ENCODE results near the gene C1QL3. TPM values are rescaled to one million over a fixed set of nuclear protein-coding genes. Genes with fewer than 3 reads are reported as not detected.

Gene C1QL3
- total RNA-seq, 1 donor from 2014 or later: not detected

GRCh38 chr10:16477757-16478156 lies 43.9 kb downstream of the C1QL3 start:
- DNase-seq (ENCODE audit: low read depth): no peak
- FAIRE-seq: no peak

DNA sequence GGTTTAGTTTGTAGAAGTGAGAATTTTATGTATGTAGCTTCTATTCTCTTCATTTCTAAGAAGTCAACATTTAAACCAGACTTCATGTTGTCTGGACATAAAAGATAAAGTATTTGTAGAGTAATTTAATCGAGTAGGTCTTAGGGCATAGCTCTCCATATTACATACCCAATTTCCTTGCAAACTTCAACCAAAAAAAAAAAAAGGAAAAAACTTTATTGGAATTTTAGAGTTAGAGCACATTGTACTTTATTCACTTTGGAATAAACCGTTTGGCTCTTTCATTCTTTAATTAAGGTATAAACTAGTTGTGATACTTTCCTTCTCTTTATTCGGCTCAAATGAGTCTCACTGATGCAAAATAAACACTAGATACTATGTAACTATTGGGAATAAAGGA lies 48.9 kb downstream of the C1QL3 start:
- TF ChIP-seq CTCF (IDR thresholded peaks at IDR 0.05; ENCODE audit: insufficient read depth, low read length, severe bottlenecking): no peak
- FAIRE-seq: no peak
- Histone ChIP-seq H3K4me3 (ENCODE audit: low read depth, low read length) (no peak overlapping the region), H3K36me3 (ENCODE audit: control insufficient read depth, insufficient read depth, low read length) (no peaks in the 10 kb centered on the region), H3K27me3 (ENCODE audit: control insufficient read depth, insufficient read depth, low read length) (no peaks in the 10 kb centered on the region)
- DNase-seq (ENCODE audit: low read depth): no peak

More at GRCh38 chr10:16477757-16478156, 43.9 kb downstream of the C1QL3 start:
- no peaks in the 10 kb centered on the region for H3K27me3 ChIP-seq (ENCODE audit: control insufficient read depth, insufficient read depth, low read length)
- no peaks in the 10 kb centered on the region for H3K36me3 ChIP-seq (ENCODE audit: control insufficient read depth, insufficient read depth, low read length)
- no peak for TF ChIP-seq CTCF (IDR thresholded peaks at IDR 0.05; ENCODE audit: insufficient read depth, low read length, severe bottlenecking)
- no peak overlapping the region for H3K4me3 ChIP-seq (ENCODE audit: low read depth, low read length)

DNA sequence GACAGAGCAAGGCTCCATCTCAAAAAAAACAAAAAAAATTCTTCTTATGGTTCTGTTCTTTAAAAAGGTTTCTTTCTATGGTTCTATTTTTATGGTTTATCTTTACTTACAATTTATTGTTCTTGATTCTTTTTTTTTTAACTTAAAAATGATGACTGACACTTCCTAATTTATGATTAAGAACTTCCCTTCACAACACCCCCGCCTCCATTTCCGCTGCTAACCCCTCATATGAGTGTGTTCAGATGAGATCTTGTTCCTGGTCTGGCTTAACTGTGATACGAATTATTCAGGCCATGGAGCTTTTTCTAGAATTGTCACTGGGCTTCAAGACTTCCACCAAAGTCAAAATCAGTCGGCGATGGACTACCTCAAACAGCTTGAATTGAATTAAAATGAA lies 50.9 kb downstream of the C1QL3 start:
- H3K4me3 ChIP-seq (ENCODE audit: low read depth, low read length): no peak overlapping the region
- H3K36me3 ChIP-seq (ENCODE audit: control insufficient read depth, insufficient read depth, low read length): no peaks in the 10 kb centered on the region
- FAIRE-seq: no peak
- DNase-seq (ENCODE audit: low read depth): no peak
- no peaks in the 10 kb centered on the region for H3K27me3 ChIP-seq (ENCODE audit: control insufficient read depth, insufficient read depth, low read length)
- TF ChIP-seq CTCF (IDR thresholded peaks at IDR 0.05; ENCODE audit: insufficient read depth, low read length, severe bottlenecking): no peak

DNA sequence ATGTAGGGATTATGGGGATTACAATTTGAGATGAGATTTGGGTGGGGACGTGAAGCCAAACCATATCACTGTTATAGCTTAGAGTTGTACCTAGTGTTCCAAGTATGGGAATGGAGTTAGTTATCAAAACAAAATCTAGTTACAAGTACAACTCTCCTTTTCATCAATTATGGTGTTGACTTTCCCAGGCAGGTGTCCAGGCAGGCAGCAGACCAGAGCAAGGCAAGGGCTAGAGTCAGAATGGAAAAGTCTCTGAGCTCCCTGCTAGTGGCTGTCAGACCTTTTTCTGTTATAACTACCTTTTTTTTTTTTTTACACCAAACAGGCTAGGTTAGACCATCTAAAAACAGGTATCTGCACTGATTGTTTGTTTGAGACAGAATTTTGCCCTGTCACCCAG lies 55.7 kb downstream of the C1QL3 start:
- no peaks in the 10 kb centered on the region for H3K27me3 ChIP-seq (ENCODE audit: control insufficient read depth, insufficient read depth, low read length)
- no peaks in the 10 kb centered on the region for H3K36me3 ChIP-seq (ENCODE audit: control insufficient read depth, insufficient read depth, low read length)
- TF ChIP-seq CTCF (IDR thresholded peaks at IDR 0.05; ENCODE audit: insufficient read depth, low read length, severe bottlenecking): no peak
- FAIRE-seq (no peak), DNase-seq (ENCODE audit: low read depth) (no peak)
- no peak overlapping the region for H3K4me3 ChIP-seq (ENCODE audit: low read depth, low read length)

Other genes starting within 250 kb of the C1QL3 start
- 16.1 and 25.5 TPM in 2 replicates for gene PTER, start 84.9 kb downstream of the C1QL3 start, total RNA-seq

All from bronchial epithelial cell (primary cell).